ENCODE measurements around the gene KYAT1. TPM values are rescaled to one million over a fixed set of nuclear protein-coding genes. Genes with fewer than 3 reads are reported as not detected.

KYAT1 gene
- total and polyA plus RNA-seq, 12 donors: 8.9 to 20.3 (median 11.1) TPM

- no peak for TF ChIP-seq CTCF (IDR thresholded peaks at IDR 0.05)
- Histone ChIP-seq H3K36me3 (peaks cover 0 to 37% (median 9%) of the 10 kb centered on the region in 9 donors), H3K27me3 (no peaks in the 10 kb centered on the region), H3K4me3 (peak within 1 kb of the TSS; percentile 16 to 74 (median 62)), H3K4me1 (peaks cover 27 to 74% (median 62%) of the 10 kb centered on the region in 9 donors), H3K27ac (peak within 1 kb of the TSS; percentile 20 to 94 (median 87)), H3K9me3 (no peaks in the 10 kb centered on the region)
- ATAC-seq (peak in 7 of 8 donors; percentile 12 to 82 (median 52)), DNase-seq (peak; percentile 50 to 78)
- whole genome bisulfite sequencing, 2 donors: 26 to 36% methylated on average over 13 of the region's 13 CpGs
- intact Hi-C loops (cut with DNase I): loop anchor here in 2 of 10 donors (1.0 to 5.0 kb wide), 2 partner anchors 38 kb away; partner anchors contain the start of genes LRRC8A (in 2 of the 2) and KYAT1 (in 1 of the 2)
These were observed 38.8 kb upstream of the KYAT1 start, which contains the start of gene PHYHD1 for GRCh38 chr9:128920381-128921058. Gene PHYHD1 (plus strand): TSS chr9:128920982. CDS start chr9:128922324, 1,342 bp downstream.

- Histone ChIP-seq H3K4me3 (no peak overlapping the region), H3K27ac (peak overlapping the region; percentile 6 to 94 (median 84)), H3K4me1 (peaks cover 29 to 84% (median 69%) of the 10 kb centered on the region in 9 donors), H3K9me3 (no peaks in the 10 kb centered on the region), H3K27me3 (no peaks in the 10 kb centered on the region), H3K36me3 (peaks cover 0 to 42% (median 9%) of the 10 kb centered on the region in 9 donors)
- DNase-seq (no peak), ATAC-seq (no peak)
- WGBS, 2 donors: 80 to 81% methylated on average over 14 of the region's 14 CpGs
- intact Hi-C loops (cut with DNase I): loop anchor here in 4 of 10 donors (1.0 to 5.0 kb wide), 2 partner anchors 37 kb away; partner anchors contain the start of genes LRRC8A (in 4 of the 4) and KYAT1 (in 3 of the 4)
- TF ChIP-seq CTCF (IDR thresholded peaks at IDR 0.05): no peak
These were observed 37.8 kb upstream of the KYAT1 start for GRCh38 chr9:128919402-128920089.

- whole genome bisulfite sequencing, 2 donors: 59 to 65% methylated on average over 2 of the region's 2 CpGs
- no peaks in the 10 kb centered on the region for H3K9me3 ChIP-seq
- ATAC-seq (no peak), DNase-seq (no peak)
- no peak for TF ChIP-seq CTCF (IDR thresholded peaks at IDR 0.05)
- H3K36me3 ChIP-seq: peaks cover 0 to 46% (median 9%) of the 10 kb centered on the region in 9 donors
- no peaks in the 10 kb centered on the region for H3K27me3 ChIP-seq
- H3K4me1 ChIP-seq: peaks cover 30 to 90% (median 75%) of the 10 kb centered on the region in 9 donors
- H3K4me3 ChIP-seq: no peak overlapping the region
- intact Hi-C loops (cut with DNase I): loop anchor here in 2 of 10 donors (5.0 kb wide), 1 partner anchor 37 kb away; the partner anchor contains the start of genes KYAT1 (in 2 of the 2) and LRRC8A (in 2 of the 2)
- peak overlapping the region in 8 of 10 donors; percentile 28 to 94 (median 87) for H3K27ac ChIP-seq
These were observed 37.2 kb upstream of the KYAT1 start for GRCh38 chr9:128918921-128919320.
